Measurements from ENCODE around the gene HIC1. TPM values are rescaled to one million over a fixed set of nuclear protein-coding genes. Genes with fewer than 3 reads are reported as not detected.

HIC1 gene
- polyA plus RNA-seq, 1 of the 3 experiments (the other 2 are of a cell fraction): 6.4 TPM

DNA sequence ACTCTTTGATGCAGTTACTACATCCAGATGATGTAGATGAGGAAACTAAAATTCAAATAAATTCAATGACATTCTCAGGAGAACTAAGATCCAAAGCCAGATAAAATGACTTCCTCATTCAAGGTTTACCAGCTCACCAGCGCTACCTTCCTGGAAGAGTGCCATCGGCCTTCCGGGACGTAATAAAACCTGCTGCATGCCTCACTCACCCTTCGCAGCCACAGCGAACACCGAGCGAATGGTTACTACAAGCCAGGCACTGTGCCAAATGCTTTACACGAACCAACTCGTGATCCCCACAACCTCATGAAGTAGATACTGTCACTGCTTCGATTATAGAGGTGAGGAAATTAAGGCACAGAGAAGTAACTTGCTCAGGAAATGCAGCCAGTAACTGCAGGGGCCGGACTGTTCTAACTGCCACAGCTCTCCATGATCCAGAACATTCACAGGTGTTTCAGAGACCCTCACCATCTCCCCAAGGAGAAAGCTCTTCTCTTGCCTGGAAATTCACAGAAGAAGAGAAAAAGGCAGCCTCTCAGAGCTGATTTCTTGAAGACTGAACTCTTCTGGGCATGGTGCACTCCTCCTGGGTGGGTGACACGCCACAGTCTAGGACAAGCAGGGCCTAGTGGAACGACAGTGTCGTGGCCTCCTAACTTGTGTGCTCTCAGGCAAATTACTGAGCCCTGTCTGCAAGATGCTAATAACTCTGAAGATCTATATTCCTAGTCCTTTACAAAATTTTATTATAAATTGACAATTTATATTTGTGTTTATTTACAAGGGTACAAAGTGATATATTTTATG, 46.8 kb downstream of the HIC1 start:
- 83% methylated on average over 15 of the region's 15 CpGs for WGBS (ENCODE audit: low lambda C conversion rate)
- H3K79me2 ChIP-seq (ENCODE audit: insufficient read depth): no peaks in the 10 kb centered on the region
- CTCF ChIA-PET: interaction anchor here (0.6 to 2.3 kb wide), 6 partner anchors 8 to 577 kb away, joined by 3 to 12 read pairs (median 3); no protein-coding TSS in a partner anchor
- no peak overlapping the region for H3K4me2 ChIP-seq
- H3K4me1 ChIP-seq (ENCODE audit: control insufficient read depth in 1 of 2, insufficient read depth in 2 of 2, low read depth in 1 of 2, low read length in 1 of 2): peaks cover 5 to 11% of the 10 kb centered on the region in 2 experiments; a peak in 1 of 4 replicates
- H3K9me3 ChIP-seq: no peaks in the 10 kb centered on the region
- peaks cover 12% of the 10 kb centered on the region for H3F3A ChIP-seq (replicated peaks; ENCODE audit: insufficient read depth)
- no peaks in the 10 kb centered on the region for H3K9me2 ChIP-seq
- H2AFZ ChIP-seq (ENCODE audit: low read depth): no peak overlapping the region
- no peaks in the 10 kb centered on the region for H4K20me1 ChIP-seq (ENCODE audit: insufficient read depth)
- H3K27ac ChIP-seq (ENCODE audit: low read depth in 2 of 2, low read length in 1 of 2): 0 out of 4 replicates have a peak overlapping the region, but pooled peaks of 1 of the 2 experiments have one; percentile 6
- DNase-seq: no peak
- no peaks in the 10 kb centered on the region for H3K27me3 ChIP-seq (ENCODE audit: insufficient read depth)
- H3K4me3 ChIP-seq (ENCODE audit: low read depth in 2 of 2, low read length in 1 of 2): no peak overlapping the region
- POLR2A ChIA-PET: no interaction called here
- H3K9ac ChIP-seq: no peak overlapping the region
- no peak; the same call in 1 of the 2 replicates for TF ChIP-seq NFIC (IDR thresholded peaks at IDR 0.05; ENCODE audit: borderline replicate concordance)
- no peak for TF ChIP-seq USF1 (IDR thresholded peaks at IDR 0.05; ENCODE audit: borderline replicate concordance, low read depth)
- no peak for TF ChIP-seq FOXJ3 (CRISPR knock-in tag; IDR thresholded peaks at IDR 0.05)
- no peak for TF ChIP-seq TAF1 (IDR thresholded peaks at IDR 0.05; ENCODE audit: borderline replicate concordance, low read depth, low read length)
- TF ChIP-seq SIN3A (IDR thresholded peaks at IDR 0.05; ENCODE audit: borderline replicate concordance, low read depth, low read length): no peak
- no peak for TF ChIP-seq RAD21 (IDR thresholded peaks at IDR 0.05; ENCODE audit: low read length)
- TF ChIP-seq GATA2 (CRISPR knock-in tag; IDR thresholded peaks at IDR 0.05): no peak
- no peak for TF ChIP-seq TCF12 (IDR thresholded peaks at IDR 0.05)
- TF ChIP-seq, protein P1, sequence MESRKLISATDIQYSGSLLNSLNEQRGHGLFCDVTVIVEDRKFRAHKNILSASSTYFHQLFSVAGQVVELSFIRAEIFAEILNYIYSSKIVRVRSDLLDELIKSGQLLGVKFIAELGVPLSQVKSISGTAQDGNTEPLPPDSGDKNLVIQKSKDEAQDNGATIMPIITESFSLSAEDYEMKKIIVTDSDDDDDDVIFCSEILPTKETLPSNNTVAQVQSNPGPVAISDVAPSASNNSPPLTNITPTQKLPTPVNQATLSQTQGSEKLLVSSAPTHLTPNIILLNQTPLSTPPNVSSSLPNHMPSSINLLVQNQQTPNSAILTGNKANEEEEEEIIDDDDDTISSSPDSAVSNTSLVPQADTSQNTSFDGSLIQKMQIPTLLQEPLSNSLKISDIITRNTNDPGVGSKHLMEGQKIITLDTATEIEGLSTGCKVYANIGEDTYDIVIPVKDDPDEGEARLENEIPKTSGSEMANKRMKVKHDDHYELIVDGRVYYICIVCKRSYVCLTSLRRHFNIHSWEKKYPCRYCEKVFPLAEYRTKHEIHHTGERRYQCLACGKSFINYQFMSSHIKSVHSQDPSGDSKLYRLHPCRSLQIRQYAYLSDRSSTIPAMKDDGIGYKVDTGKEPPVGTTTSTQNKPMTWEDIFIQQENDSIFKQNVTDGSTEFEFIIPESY (IDR thresholded peaks at IDR 0.05; ENCODE audit: borderline replicate concordance, low read depth): no peak
- TF ChIP-seq USF2 (IDR thresholded peaks at IDR 0.05; ENCODE audit: borderline replicate concordance, low read depth, low read length): no peak
- TF ChIP-seq, protein P2, sequence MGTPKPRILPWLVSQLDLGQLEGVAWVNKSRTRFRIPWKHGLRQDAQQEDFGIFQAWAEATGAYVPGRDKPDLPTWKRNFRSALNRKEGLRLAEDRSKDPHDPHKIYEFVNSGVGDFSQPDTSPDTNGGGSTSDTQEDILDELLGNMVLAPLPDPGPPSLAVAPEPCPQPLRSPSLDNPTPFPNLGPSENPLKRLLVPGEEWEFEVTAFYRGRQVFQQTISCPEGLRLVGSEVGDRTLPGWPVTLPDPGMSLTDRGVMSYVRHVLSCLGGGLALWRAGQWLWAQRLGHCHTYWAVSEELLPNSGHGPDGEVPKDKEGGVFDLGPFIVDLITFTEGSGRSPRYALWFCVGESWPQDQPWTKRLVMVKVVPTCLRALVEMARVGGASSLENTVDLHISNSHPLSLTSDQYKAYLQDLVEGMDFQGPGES (IDR thresholded peaks at IDR 0.05; ENCODE audit: low read depth, low read length): no peak
- TF ChIP-seq TEAD4 (IDR thresholded peaks at IDR 0.05; ENCODE audit: borderline replicate concordance, insufficient read depth): no peak
- no peak for TF ChIP-seq CTCF (IDR thresholded peaks at IDR 0.05)
- TF ChIP-seq EP300 (IDR thresholded peaks at IDR 0.05; ENCODE audit: borderline replicate concordance in 1 of 2, low read depth in 1 of 2, low read length in 1 of 2): no peak
- TF ChIP-seq NRF1 (IDR thresholded peaks at IDR 0.05; ENCODE audit: low read depth, low read length): no peak
- no peak for TF ChIP-seq SMC3 (IDR thresholded peaks at IDR 0.05; ENCODE audit: low read depth, low read length)
- TF ChIP-seq RCOR1 (IDR thresholded peaks at IDR 0.05; ENCODE audit: low read length): no peak
- H3K36me3 ChIP-seq (replicated peaks in 1 of 2; ENCODE audit: control insufficient read depth in 1 of 2, insufficient read depth in 2 of 2, low read length in 1 of 2): no peaks in the 10 kb centered on the region

Measured in SK-N-SH (cell line).